GM21528 (cell line): Measurements from ENCODE around the gene JDP2.

Experiments used
- ATAC-seq: cut with Tn5 transposase; IDR thresholded peaks from one replicate; pipeline ENCODE4 v1.9.1; 2021; ENCODE audit warnings: mild to moderate bottlenecking, moderate library complexity; ENCODE audit not compliant: unreplicated experiment, low FRiP score

JDP2 gene

DNA sequence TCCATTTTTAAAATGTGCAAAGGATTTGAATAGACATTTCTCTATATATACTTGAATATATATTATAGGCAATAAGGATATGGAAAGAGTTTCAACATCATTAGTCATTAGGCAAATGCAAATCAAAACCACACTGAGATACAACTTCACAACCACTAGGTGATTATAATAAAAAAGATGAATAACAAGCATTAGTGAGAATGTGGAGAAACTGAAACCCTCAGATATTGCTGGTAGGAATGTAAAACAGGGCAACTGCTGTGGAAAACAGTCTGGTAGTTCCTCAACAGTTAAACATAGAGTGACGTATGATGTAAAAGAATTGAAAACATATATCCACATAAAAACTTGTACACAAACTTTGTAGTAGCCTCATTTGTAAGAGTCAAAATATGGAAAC is 82.7 kb downstream of the JDP2 start:
- ATAC-seq = no peak

DNA sequence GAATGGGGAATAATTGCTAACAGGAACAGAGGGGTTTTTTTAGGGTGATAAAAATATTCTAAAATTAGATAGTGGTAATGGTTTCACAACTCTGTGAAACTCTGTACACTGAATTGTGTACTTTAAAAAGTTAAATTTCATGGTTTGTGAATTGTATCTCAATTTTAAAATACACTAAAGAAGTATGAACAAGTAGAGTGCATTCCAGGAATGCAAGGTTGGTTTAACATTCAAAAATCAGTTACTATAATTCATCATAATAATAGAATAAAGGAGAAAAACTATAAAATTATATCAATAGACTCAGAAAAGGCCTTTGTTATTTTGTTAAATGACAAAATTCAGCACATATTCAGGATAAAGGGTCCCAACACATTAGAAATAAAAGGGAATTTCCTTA is 83.4 kb downstream of the JDP2 start:
- no peak for ATAC-seq

DNA sequence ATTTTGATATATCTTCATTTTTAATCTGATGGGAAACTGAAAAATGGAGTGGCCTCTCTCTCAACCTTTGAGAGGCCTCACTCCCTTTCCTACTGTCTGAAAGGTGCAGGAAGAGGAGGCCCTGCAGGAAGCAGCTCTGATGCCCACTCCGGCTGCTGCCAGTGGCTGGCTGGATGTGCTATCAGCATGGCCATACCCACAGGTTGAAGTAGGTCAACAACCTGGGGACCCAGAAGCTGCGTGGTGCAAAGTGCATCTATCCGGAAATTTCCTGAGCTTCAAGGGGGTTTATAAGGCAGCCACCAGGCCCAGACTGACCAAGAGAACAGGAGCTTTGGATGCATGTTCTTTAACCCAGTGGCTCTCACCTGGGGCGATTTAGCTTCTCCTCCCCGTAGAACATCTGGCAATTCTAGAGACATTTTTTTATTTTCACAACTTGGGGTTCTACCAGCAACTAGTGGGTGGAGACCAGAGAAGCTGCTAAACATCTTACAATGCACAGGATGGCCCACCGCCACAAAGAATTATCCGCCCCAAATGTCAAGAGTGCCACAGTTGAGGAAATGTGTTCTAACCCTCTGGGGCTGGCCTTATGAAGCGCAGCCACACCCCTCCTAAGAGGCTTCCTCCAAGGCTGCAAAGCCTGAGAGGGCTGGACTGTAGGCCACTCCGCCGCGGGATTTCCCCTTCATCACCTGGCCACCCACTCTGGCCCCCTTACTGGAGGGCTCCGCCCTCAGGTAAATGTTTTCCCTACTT is 86.3 kb downstream of the JDP2 start:
- peak; percentile 32 for ATAC-seq

DNA sequence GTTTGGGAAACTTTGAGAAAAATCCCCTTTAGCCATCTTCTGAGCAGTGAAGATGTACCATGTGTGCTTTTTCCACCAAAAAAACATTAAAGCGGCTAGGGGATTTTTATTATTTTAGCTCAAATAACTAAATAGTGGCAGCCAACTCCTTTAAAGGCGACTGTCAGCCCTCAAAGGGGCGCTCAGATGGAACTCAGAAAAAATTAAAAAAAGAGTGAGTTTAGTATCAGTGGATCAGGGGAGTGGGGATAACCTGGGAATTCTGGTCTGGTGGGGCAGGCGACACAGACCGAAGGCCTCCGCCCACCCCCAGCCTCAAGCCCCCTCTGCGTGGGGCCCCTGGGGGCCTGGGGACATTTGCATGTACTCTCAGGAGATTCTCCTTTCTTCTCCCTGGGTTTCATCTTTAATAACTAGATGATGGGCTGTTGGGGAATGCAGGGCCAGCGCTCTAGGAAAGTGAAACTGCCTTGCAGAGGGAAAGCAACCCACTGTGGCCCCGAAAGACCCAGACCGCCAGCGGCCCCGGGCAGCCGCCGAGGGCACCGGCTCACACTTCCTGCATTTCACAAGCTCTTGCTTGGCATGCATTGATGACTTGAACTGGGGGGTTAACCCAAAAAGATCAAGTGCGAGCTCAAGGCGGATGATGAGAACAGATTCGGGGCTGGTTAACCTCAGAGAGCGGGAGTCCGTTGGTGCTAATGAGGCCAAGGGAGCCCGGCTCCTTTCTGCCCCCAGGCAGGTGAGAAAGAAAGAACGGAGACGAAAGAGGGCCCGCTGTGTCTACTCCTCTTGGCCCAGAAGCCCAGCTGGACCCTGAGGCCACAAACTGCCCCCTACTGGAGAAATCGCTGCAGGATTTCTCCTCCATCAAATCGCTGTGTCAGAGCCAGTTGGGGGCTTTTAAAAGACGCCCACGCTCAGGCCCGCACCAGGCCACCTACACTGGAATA is 87.1 kb downstream of the JDP2 start:
- peak; percentile 56 for ATAC-seq

GRCh38 chr14:75515629-75515996 is 87.8 kb downstream of the JDP2 start:
- ATAC-seq = peak; percentile 35

GRCh38 chr14:75518625-75519024 is 90.8 kb downstream of the JDP2 start:
- ATAC-seq = no peak

- ATAC-seq = no peak
Observed at GRCh38 chr14:75519394-75519793, 91.6 kb downstream of the JDP2 start.

- no peak for ATAC-seq
Observed at GRCh38 chr14:75519826-75520728, 92.3 kb downstream of the JDP2 start.

DNA sequence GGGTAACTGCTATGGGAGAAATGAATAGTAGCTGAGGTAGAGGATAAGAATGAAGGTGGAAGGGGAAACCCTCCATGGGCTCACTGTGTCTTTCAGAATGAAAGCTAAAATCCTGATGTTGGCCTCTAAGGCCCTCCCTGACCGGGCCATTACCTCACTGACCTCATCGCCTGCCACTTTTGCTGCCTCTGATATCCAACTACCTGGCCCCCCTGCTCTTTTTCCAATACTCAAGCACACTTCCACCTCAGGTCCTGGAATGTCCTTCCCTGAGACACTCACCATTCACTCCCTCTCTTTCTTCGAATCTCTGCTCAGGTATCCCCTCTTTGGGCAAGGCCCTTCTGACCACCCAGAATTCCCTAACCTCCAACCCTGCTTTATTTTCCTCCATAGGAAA is 93.0 kb downstream of the JDP2 start:
- no peak for ATAC-seq

DNA sequence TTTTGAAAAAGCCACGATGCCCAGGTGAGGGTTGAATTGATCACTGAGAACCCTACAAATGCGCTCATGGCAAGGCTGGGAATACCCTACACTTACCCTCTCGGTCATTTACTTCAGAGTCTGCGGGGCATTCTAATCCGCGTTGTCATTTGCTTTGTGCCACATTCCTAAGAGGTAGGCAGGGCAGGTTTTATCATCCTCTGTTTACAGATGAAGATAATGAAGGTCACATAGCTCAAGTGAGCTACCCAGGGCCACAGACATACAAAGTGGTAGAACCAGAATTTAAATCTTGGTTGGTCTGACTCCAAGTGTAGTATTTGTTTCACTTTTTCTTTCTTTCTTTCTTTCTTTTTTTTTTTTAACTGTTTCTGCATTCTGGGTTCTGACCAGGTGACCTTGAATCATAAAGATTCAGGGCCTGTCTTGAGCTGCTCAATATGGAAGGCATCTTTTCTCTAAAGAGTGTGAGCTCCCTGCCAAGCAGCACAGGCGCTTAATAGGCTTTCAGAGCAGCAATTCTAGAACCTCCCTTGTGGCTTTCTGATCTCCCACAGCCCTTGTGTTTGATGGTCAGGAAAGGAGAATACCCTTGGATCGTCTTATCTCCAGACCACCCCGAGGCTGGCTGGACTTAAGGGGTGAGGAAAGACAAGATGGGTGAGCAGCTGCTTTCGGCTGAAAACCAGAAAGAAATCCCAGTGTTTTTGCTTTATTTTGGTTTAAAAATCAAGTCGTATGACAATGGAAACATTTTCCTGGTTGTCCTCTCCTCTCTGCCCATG is 93.8 kb downstream of the JDP2 start:
- ATAC-seq = peak; percentile 24

GRCh38 chr14:75522224-75522982 is 94.6 kb downstream of the JDP2 start, which contains the start of gene BATF:
Gene BATF, plus strand, starts transcription at chr14:75522469. Its CDS starts 214 bp downstream, at chr14:75522683.
- ATAC-seq = peak; percentile 63

DNA sequence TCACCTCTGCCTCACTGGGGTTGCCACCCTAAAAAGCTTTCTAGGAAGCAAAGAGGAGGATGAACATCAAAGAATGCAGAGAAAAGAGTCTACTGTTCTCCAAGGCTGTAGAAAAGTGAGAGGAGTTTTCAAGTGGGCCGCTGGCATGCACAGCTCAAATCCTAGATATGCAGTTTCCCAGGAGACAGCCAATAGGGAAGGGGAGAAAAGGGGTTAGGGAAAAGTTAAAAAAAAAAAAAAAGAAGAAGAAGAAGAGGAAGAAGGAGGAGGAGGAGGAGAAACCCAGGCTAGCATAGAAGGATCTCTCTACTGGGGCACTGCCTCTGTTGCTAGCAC is 95.1 kb downstream of the JDP2 start:
- no peak for ATAC-seq
